Stimulated activated CD4-positive, alpha-beta T cell treated with anti-CD3 and anti-CD28 coated beads, Interleukin-1b, Interleukin-23, amount 100 ng/mL, for 4 hours (primary cell): ENCODE measurements around the gene PSMD8.
"Not testable (repeated sequence)": the region's sequence is repeated elsewhere in the genome, so short reads cannot be mapped to it uniquely, and the experiment has no call there.

Experiments
- DNase-seq, 2 donors: peaks; one replicate each; pipeline ENCODE4 v3.0.0-alpha.2; 2020; ENCODE audit warnings: low read depth in 2 of 2

PSMD8 gene

DNA sequence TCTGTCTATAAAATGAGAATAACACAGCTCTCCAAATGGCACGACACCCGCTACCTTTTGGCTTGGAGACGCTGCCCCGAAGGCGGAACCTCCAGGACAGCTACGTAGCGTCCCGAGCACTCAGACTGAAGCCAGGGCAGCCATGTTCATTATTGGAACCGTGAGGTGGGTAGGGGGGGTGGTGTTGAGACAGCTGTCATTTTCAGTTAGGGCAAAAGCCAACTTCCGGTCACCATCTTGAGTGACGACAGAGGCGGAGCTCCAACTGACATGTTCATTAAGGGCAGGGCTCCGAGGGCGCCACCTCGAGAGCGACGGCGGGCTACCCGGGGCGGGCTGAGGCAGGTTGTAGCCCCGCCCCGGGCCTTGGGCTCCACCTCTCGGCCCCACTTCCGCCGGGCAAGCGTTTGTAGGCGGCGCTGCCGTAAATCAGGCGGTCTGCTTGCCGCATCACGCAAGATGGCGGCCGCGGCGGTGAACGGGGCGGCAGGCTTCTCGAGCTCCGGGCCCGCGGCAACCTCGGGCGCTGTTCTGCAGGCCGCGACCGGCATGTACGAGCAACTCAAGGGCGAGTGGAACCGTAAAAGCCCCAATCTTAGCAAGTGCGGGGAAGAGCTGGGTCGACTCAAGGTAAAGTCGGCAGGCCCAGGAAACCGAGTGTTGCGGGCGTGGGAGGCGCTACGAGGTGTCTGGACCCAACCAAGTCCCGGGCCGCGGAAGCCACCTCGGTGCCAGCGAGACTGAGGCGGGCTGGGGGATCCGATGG lies at the start of gene PSMD8:
PSMD8 (plus strand) TSS at position 240 of the 766 bp plus-strand sequence; CDS start at position 271, 31 bp downstream.
- DNase-seq: peak; percentile 95 to 96

DNA sequence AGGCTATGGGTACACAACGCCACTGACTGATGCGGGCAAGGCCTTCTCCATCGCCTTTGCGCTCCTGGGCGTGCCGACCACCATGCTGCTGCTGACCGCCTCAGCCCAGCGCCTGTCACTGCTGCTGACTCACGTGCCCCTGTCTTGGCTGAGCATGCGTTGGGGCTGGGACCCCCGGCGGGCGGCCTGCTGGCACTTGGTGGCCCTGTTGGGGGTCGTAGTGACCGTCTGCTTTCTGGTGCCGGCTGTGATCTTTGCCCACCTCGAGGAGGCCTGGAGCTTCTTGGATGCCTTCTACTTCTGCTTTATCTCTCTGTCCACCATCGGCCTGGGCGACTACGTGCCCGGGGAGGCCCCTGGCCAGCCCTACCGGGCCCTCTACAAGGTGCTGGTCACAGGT lies 47.8 kb upstream of the PSMD8 start:
- no peak for DNase-seq

DNA sequence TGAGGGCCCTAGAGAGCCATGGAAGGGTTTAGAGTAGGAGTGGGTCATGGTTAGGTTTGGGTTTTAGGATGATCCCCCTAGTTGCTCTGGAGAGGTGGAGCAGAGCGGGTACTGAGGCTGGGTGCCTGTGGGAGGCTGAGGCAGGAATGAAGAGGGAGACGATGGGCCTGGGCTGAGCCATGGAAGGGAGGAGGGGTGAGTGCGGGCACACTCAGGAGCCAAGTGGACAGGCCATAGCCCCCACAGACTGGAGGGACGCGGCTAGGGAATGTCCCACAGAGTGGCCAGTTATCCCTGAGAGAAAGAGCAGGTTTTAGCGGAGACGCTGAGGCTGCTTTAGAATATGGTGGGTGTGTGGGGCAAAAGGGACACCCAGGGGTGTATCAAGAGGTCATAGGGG lies 44.7 kb upstream of the PSMD8 start:
- no peak for DNase-seq

DNA sequence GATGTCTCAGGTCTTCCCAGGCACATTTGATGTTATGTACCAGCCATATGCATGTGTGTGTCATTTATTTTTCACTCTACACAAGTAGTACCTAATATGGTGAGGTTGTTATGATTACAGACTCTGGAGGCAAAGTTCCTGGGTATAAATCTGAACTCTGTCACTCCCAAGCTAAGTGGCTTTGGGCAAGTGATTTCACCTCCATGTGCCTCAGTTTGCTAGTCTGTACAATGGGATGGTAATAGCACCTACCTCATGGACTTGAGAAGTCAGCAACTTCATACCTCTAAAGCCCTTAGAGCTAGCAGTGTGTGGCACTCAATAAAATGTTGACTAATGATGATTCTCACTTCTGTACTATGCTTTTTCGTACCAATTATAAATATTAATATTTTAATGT lies 42.6 kb upstream of the PSMD8 start:
- no peak for DNase-seq

DNA sequence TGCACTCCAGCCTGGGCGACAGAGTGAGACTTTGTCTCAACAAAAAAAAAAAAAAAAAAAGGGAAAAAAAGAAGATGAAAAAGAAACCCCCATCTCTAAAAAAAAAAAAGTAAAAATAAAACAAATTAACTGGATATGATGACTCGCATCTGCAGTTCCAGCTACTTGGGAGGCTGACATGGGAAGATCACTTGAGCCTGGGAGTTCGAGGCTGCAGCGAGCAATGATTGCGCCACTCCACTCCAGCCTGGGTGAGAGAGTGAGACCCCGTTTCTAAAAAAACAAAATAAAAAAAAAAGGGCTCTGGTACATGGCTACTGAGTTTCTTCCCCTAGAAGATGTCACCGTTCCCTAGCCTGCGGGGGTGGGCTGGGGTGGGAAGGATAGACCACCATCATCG lies 41.1 kb upstream of the PSMD8 start:
- no peak for DNase-seq

DNA sequence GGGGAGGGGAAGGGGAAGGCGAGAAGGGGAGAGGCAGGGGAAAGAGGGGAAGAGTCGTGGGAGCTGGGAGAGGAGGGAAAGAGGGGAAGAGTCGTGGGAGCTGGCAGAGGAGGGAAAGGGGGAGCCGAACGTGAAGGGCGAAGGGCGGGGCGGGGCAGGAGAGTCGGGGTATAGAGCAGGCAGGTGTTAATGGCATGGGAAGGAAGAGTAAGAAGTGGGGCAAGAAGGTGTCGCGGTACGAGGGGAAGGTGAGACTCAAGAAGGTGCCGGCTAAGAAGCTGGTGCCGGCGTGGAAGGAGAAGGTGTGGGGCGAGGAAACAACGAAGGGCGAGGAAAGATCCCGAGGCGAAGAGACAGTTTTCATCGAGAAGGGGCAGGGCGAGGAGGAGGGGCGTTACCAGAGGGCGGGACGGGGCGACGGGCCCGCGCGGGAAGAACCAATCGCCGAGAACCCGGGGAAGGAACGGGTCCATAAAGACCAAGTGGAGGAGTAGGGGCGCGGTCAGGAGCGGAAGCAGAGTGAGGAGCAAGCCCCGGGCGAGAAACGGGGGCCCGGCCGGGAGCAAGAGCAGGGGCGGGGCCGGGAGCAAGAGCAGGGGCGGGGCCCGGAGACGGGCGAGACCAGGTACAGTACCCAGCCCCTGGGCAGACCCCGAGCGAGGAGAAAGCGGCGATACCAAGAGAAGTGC lies 38.3 kb upstream of the PSMD8 start:
- DNase-seq: peak; percentile 90 to 92

DNA sequence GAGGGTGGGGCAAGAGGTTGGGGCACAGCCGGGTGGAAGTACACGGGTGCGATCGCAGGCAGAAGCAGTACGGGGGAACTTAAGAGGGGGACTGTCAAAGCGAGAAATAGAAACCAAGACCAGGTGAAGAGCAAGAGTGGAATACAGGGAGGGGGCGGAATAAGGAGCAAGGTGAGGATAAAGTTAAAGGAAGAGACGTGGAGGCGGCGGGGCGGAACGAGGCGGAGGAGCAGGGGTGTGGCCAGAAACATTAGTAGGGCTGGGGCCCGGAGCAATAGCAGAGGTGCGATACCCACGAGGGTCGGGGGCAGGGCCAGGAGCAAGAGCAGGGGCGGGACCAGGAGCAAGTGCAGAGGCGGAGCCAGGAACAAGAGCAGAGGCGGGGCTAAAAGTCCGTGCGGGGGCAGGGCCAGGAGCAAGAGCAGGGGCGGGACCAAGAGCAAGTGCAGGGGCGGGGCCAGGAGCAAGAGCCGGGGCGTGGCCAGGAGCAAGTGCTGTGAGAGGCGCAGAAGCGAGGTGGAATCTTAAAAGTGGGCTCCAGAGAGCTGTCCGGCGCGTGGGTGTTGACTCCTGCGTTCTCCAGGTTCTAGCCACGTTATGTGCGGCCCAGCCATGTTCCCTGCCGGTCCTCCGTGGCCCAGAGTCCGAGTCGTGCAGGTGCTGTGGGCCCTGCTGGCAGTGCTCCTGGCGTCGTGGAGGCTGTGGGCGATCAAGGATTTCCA lies 37.6 kb upstream of the PSMD8 start:
- peak; percentile 91 to 94 for DNase-seq

DNA sequence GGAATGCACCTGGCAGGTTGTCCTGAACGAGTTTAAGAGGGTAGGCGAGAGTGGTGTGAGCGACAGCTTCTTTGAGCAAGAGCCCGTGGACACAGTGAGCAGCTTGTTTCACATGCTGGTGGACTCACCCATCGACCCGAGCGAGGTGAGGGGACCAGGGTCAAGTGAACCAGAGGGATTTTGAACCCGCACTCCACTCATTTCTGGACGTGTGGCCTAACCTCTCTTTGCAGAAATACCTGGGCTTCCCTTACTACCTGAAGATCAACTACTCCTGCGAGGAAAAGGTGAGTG lies 37.1 kb upstream of the PSMD8 start:
- DNase-seq: no peak

DNA sequence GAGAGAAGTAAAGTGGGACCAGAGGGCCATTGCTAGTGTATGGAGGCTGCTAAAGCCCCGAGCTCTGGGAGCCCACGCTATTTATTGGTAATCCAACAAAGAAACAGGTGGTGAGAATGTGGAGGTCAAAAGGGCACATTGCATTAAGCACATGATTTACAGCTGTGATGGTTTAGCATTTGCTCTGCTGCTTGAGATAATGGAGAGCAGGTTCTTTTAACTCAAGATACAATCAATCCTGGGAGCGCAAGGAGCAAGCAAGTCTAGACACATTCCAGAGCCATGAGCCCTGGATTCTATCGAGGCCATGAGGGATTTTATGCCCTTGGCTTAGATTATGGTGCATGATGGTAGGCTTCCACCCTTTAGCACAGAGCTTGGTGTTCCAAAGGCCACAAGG lies 35.4 kb upstream of the PSMD8 start:
- DNase-seq: not testable (repeated sequence)

DNA sequence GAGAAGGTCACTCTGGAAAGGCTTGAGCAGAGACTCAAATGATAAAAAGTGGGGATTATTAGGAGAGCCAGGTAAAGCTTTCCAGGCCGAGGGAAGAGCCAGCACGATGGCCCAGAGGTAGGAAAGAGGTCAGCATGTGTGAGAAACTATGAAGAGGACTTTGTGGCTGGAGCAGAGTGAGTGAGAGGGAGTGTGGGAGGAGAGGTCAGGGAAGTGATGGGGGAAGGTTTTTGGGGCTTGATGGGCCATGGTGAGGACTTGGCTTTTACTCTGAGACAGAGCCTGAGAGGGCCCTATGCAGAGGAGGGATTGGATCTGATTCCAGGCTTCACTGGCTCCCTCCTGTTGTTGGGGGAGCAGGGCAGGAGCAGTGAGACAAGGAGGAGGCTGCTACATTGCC lies 33.4 kb upstream of the PSMD8 start:
- no peak for DNase-seq

DNA sequence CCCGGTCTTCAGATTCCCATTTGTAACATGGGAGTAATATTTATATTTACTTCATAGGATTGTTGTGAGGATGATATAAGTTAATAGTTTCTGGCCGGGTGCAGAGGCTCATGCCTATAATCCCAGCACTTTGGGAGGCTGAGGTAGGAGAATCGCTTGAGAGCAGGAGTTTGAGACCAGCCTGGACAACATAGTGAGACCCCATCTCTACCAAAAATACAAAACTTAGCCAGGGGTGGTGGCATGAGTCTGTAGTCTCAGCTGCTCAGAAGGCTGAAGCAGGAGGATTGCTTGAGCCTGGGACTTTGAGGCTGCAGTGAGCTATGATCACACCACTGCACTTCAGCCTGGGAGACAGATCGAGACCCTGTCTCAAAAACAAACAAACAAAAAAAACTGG lies 27.5 kb upstream of the PSMD8 start:
- DNase-seq: no peak

DNA sequence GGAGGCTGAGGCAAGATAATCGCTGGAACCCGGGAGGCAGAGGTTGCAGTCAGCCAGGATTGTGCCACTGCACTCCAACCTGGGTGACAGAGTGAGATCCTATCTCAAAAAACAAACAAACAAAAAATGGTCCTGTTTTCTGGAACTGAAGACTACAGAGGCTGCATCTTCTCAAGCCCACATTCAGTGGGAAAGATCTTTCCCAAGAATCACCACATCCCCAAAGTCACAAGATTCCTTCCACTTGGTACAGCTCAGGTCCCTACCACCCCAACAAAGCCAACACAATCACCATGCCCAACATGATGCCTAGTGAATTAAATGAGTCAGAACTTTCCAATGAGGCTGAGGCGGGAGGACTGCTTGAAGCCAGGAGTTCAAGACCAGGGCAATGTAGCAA lies 23.5 kb upstream of the PSMD8 start:
- DNase-seq: no peak

DNA sequence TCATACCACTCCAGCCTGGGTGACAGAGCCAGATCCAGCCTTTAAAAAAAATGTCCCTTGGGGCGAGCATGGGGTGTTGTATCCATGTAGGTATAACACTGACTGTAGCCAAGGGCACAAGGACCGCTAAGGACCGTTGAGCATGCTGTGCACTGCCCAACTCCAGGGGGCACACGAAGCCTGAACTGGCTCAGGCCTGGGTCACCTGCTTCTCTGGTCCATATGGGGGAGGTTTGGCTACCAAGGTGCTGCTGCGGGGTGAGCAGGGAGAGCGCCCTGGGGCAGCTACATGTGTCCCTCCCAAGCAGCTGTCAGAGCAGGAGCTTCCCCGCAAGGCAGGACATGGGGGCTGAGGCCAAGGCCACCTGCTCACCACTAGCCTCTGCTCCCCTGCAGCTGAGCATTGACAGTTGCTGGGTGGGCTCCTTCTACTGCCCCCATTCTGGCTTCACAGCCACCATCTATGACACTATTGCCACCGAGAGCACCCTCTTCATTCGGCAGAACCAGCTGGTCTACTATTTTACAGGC lies 22.4 kb upstream of the PSMD8 start:
- DNase-seq: no peak

DNA sequence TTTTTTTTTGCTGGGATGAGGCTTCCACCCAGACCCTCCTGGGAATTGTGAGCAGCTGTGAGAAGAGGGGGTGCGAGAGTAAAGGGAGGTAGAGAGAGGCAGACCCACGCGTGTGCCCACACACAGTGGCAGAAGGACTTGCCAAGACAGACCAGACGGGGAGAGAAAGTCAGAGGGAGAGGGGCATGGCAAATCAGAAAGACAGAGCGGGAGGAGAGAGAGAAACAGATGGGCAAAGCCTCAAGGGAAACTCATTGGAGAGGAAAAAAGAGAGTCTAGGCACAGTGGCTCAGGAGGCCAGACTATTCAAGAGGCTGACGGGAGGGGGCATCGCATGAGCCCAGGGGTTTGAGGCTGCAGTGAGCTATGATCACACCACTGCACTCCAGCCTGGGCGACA lies 21.8 kb upstream of the PSMD8 start:
- DNase-seq: no peak

DNA sequence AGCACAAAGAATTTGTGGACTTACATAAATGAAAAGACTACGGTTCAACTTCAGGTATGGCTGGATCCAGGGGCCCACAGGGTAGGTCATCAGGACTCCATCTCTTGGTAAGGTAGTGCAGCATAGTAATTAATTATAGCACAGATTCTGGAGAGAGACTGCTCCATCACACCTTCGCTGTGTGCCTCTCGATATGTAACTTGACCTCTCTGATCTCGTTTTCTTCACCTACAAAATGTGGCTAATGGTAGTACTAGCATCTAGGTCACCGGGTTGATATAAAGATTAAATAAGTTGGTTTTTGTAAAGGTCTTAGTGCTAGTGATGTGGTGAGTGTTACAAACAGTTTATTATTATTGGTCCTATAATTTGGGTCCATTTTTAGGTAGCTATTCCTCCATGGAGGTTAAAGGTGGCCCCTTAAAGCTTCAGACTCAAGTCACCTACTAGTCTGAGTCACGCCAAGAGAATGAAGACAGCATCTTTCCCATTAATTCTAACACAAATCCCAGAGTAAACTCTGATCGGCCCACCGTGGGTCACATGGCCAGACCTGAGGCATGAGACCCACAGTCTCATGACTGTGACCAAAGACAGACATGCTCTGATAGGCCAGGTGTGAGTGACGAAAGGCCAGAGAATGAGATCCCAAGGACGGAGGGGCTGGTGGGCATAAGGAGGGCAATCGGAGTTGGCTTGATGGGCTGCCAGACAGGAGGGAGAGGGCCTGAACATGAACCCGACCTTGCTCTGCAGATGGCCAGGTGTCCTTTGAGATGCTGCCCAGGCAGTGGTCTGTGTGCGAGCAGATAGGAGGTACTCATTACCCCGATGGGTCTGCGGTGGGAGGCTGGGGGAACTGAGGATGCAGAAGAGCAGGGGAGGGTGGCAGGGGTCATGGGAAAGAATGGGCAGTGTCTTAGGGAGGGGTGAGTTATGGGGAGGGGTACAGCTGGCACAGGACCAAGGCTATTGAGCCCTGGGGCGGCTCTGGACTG lies 18.3 kb upstream of the PSMD8 start:
- no peak for DNase-seq

DNA sequence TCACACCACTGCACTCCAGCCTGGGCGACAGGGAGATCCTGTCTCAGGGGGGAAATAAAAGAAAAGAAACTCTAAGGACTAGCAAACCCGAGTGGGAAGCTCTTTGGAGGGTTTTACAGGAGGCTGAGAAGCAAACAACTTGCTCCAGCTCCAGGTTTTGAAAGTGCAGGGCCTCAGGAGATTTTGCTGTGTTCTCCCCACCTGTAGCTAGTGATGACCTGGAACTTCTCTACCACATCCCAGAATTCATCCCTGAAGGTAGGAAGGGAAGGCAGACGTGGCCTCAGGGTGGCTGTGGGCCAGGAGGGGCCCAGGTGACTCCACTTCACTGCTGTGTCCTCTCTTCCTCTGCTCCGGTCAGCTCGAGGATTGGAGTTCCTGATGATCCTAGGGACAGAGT lies 16.3 kb upstream of the PSMD8 start:
- DNase-seq: no peak

DNA sequence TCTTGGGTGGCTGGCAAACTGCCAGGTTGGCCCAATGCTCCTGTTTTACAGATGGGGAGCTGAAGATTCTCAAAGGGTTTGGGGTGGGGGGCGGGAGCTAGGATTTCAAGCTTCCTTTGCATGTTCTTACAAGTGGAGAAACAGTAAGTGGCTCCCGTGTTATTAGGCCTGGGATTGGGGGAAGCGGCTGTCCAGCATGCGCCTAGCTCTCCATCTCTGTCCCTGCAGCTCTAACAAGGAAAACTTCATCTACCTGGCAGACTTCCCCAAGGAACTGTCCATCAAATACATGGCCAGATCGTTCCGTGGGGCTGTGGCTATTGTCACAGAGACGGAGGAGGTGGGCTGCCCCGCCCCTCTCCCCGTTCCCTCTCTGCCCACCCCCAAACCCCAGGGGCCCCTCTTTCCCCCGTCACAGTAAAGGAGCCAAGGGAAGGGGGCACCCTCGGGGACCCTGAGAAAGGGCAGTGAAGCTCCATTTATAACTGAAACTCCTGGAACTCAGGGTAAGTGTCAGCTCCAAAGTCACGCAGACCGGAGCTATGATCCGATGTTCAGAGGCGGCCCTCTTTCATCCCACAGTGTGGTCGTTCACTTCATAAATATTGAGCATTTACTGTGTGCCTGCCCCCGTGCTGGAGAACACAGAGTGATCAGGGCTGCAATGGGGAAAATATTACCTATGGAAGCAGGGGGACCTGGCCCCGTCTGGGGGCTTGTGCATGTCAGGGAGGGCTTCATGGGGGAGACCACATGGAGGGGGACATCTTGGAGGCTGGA lies 14.9 kb upstream of the PSMD8 start:
- DNase-seq: no peak

DNA sequence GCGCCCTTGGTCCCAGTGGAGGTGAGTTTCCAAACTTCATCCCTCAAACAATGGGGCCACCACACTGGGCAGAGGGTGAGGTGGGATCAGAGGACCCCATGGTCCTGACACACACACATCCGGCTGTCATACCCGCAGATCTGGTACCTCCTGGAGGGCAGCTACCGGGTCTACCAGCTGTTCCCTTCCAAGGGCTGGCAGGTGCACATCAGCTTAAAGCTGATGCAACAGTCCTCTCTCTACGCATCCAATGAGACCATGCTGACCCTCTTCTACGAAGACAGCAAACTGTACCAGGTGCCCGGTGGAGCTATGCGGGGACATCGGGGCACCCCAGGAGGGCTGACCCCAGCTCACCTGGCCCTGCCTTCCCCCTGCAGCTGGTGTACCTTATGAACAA lies 14.0 kb upstream of the PSMD8 start:
- DNase-seq: no peak

DNA sequence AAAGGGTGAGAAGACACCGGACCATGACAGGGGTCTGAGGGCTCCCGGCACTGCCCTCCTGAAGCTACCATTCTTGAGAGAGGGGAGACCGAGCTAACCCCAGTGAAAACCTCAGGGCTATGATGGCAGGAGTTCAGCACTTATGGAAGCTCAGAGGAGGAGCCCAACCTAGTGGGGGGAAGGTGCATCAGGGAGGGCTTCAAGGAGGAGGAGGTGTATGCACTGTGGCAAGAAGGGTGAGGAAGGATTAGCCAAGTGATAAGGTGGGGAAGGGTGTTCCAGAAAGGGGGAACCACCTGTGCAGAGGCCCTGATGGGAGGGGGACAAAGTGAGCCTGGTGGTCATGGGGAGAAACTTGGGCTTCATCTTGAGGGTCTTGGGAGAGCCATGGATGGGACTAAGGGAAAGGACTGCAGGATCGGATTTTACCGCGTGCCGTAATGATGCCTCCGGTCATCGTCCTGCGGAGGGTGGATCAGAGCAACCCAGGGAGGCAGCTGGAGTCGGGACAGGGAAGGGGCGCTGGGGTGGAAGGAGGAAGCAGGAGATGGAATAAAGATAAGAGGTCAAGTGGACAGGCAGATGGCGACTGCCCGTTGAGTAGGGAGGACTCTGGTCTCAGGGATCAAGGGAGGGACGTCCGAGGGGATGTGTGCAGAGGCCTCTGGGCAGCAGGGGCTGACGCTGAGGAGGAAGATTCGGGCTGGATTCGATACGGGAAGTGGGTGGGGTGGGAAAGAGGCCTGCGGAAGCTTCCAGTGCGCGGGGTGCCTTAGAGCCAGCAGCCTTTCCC lies 13.3 kb upstream of the PSMD8 start:
- DNase-seq: no peak

DNA sequence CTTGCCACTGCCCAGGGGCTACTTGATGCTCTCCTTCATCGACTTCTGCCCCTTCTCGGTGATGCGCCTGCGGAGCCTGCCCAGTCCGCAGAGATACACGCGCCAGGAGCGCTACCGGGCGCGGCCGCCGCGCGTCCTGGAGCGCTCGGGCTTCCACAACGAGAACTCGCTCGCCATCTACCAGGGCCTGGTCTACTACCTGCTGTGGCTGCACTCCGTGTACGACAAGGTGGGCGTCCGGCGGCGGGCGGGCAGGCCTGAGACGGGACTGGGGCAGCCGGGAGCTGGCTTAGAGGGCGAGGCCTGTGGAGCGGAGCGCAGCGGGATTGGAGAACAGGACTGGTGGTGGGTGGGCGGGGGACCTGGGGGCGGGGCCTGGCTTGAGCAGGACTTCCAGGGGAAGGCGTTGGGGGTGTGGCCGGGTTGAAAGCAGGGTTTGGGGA lies 12.7 kb upstream of the PSMD8 start:
- DNase-seq: peak; percentile 37 to 60
